ENCODE measurements around the gene PSMD6. TPM values are rescaled to one million over a fixed set of nuclear protein-coding genes. Genes with fewer than 3 reads are reported as not detected.

PSMD6 gene
- total RNA-seq, 1 experiment from 2014 or later = 78.7 TPM

DNA sequence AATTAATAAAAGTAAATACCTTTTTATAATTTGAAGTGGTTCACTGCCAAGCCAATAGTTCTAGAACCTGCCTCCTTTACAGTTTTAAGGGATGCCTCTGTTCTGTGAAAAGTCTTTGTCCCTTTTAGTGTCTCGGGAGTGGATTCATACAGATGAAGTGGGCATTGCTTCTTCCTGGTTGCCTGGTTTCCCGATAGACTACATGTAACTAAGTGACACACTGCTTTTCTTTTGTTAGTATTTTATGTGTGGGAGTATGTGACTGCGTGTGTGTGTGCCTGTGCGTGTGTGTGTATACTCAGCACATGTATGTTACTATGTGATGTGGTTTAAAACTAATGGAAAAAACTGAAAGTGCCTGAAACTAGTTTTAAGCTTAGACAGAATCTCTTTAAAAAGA lies 21.1 kb downstream of the PSMD6 start:
- Histone ChIP-seq H3K4me3 (replicated peaks in 1 of 2; ENCODE audit: low read depth in 1 of 2, low read length in 2 of 2) (no peak overlapping the region), H3K9ac (ENCODE audit: low read length) (no peak overlapping the region), H3K27ac (ENCODE audit: low read depth, low read length) (no peak overlapping the region), H3K79me2 (ENCODE audit: insufficient read depth, low read length) (0 out of 2 replicates have a peak, but pooled peaks cover 4% of the 10 kb centered on the region), H3K9me2 (ENCODE audit: insufficient read depth) (no peaks in the 10 kb centered on the region), H3K4me2 (ENCODE audit: low read length) (no peak overlapping the region), H2AFZ (ENCODE audit: low read depth, low read length, poor library complexity, severe bottlenecking) (no peak overlapping the region), H3K27me3 (ENCODE audit: insufficient read depth, low read length) (no peaks in the 10 kb centered on the region), H3K36me3 (ENCODE audit: control insufficient read depth in 1 of 2, insufficient read depth in 2 of 2, low read length in 2 of 2) (peaks cover 18 to 20% of the 10 kb centered on the region in 2 experiments; a peak in 3 of 4 replicates), H4K20me1 (ENCODE audit: insufficient read depth) (no peaks in the 10 kb centered on the region; the same call in 1 of the 2 replicates), H3K9me3 (ENCODE audit: control insufficient read depth in 1 of 2, insufficient read depth in 1 of 2, low read depth in 1 of 2, low read length in 2 of 2) (no peaks in the 10 kb centered on the region), H3K4me1 (ENCODE audit: control insufficient read depth in 1 of 2, insufficient read depth in 2 of 2, low read length in 2 of 2) (no peaks in the 10 kb centered on the region)
- ATAC-seq (no peak), DNase-seq (ENCODE audit: low read depth, low spot score) (no peak)
- ChIA-PET RAD21 (ENCODE audit: low non-redundant PET in 1 of 2, low total read pairs in 2 of 2, uncharacterized antibody in 2 of 2, unreplicated experiment in 2 of 2) (no interaction called here), CTCF (no interaction called here), POLR2A (no interaction called here)
- no TSS peak for BruUV-seq (replicated peaks)
- intact Hi-C loops (cut with micrococcal nuclease) = no loop called here
- no peak for TF ChIP-seq EZH2 (IDR thresholded peaks at IDR 0.05)
- TF ChIP-seq, protein P1, sequence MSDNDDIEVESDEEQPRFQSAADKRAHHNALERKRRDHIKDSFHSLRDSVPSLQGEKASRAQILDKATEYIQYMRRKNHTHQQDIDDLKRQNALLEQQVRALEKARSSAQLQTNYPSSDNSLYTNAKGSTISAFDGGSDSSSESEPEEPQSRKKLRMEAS (IDR thresholded peaks at IDR 0.05) = no peak
- no peak for TF ChIP-seq ZFX (IDR thresholded peaks at IDR 0.05)
- TF ChIP-seq ELF1 (IDR thresholded peaks at IDR 0.05; ENCODE audit: borderline replicate concordance, low read depth) = no peak
- no peak for TF ChIP-seq TCF7L2 (IDR thresholded peaks at IDR 0.05; ENCODE audit: borderline replicate concordance, extremely low read depth, insufficient read depth, insufficient read length)
- no peak for TF ChIP-seq SP1 (IDR thresholded peaks at IDR 0.05; ENCODE audit: low read depth)
- TF ChIP-seq, protein P2, sequence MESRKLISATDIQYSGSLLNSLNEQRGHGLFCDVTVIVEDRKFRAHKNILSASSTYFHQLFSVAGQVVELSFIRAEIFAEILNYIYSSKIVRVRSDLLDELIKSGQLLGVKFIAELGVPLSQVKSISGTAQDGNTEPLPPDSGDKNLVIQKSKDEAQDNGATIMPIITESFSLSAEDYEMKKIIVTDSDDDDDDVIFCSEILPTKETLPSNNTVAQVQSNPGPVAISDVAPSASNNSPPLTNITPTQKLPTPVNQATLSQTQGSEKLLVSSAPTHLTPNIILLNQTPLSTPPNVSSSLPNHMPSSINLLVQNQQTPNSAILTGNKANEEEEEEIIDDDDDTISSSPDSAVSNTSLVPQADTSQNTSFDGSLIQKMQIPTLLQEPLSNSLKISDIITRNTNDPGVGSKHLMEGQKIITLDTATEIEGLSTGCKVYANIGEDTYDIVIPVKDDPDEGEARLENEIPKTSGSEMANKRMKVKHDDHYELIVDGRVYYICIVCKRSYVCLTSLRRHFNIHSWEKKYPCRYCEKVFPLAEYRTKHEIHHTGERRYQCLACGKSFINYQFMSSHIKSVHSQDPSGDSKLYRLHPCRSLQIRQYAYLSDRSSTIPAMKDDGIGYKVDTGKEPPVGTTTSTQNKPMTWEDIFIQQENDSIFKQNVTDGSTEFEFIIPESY (IDR thresholded peaks at IDR 0.05; ENCODE audit: extremely low read depth, insufficient replicate concordance, low read length) = no peak
- TF ChIP-seq, protein P3, sequence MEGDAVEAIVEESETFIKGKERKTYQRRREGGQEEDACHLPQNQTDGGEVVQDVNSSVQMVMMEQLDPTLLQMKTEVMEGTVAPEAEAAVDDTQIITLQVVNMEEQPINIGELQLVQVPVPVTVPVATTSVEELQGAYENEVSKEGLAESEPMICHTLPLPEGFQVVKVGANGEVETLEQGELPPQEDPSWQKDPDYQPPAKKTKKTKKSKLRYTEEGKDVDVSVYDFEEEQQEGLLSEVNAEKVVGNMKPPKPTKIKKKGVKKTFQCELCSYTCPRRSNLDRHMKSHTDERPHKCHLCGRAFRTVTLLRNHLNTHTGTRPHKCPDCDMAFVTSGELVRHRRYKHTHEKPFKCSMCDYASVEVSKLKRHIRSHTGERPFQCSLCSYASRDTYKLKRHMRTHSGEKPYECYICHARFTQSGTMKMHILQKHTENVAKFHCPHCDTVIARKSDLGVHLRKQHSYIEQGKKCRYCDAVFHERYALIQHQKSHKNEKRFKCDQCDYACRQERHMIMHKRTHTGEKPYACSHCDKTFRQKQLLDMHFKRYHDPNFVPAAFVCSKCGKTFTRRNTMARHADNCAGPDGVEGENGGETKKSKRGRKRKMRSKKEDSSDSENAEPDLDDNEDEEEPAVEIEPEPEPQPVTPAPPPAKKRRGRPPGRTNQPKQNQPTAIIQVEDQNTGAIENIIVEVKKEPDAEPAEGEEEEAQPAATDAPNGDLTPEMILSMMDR (IDR thresholded peaks at IDR 0.05 in 2 of 3, conservative IDR thresholded peaks at IDR 0.05 in 1 of 3; ENCODE audit: borderline replicate concordance in 1 of 3, insufficient read depth in 1 of 3, low read depth in 2 of 3, low read length in 2 of 3) = no peak
- TF ChIP-seq POLR2AphosphoS5 (IDR thresholded peaks at IDR 0.05; ENCODE audit: low read depth, low read length) = no peak

All from HCT116 (cell line).